Uterus (tissue), 4 donors: ENCODE results near the gene CDYL2. TPM values are rescaled to one million over a fixed set of nuclear protein-coding genes. Genes with fewer than 3 reads are reported as not detected.

Experiments
- DNase-seq, 2 donors: peaks; one replicate each; pipeline ENCODE4 v3.0.0-alpha.2; 2019 to 2020
- H3K27ac ChIP-seq, 2 donors: fragments of 200-600 bp; sonication (generic); 1 replicate in 1 of 2; 2 replicates in 1 of 2; pipeline ENCODE4 v1.5.1; 2016 to 2018
- H3K27me3 ChIP-seq, 2 donors: fragments of 200-600 bp; sonication (generic); one replicate each; pipeline ENCODE4 v1.5.1; 2018 to 2019; ENCODE audit warnings: control low read depth in 1 of 2
- H3K36me3 ChIP-seq, 2 donors: fragments of 200-600 bp; sonication (generic); one replicate each; pipeline ENCODE4 v1.5.1; 2019; ENCODE audit warnings: control low read depth in 1 of 2
- H3K4me1 ChIP-seq, 2 donors: fragments of 200-600 bp; sonication (generic); one replicate each; pipeline ENCODE4 v1.5.1; 2018 to 2019; ENCODE audit warnings: control low read depth in 1 of 2
- H3K4me3 ChIP-seq, 2 donors: fragments of 200-600 bp; sonication (generic); 1 replicate in 1 of 2; 2 replicates in 1 of 2; pipeline ENCODE4 v1.5.1; 2018 to 2019; ENCODE audit warnings: mild to moderate bottlenecking in 1 of 2
- H3K9me3 ChIP-seq, 2 donors: fragments of 200-600 bp; sonication (generic); one replicate each; pipeline ENCODE4 v1.5.1; 2019; ENCODE audit warnings: control low read depth in 1 of 2
- CTCF ChIP-seq, 4 experiments: fragments of 200-600 bp in 2 of 4; fragments of 450-650 bp in 2 of 4; sonication (generic) in 2 of 4; IDR thresholded peaks; one replicate each; pipeline ENCODE4 v1.5.1; 2016 to 2019; ENCODE audit warnings: antibody characterized with exemption in 4 of 4, mild to moderate bottlenecking in 2 of 4, moderate library complexity in 1 of 4
- POLR2A ChIP-seq, 2 donors: fragments of 450-650 bp; IDR thresholded peaks; one replicate each; pipeline ENCODE4 v1.6.1; 2016; ENCODE audit warnings: antibody characterized with exemption in 2 of 2, mild to moderate bottlenecking in 1 of 2, moderate library complexity in 1 of 2
- intact Hi-C: fragments of 100-400 bp; cut with DNase I; formaldehyde crosslinking; loops from one replicate; pipeline ENCODE4 v1.15.1; 2023; ENCODE audit warnings: low total_unique reads
- total RNA-seq, 4 donors: library from RNA; depleted of rRNA in 3 of 4; stranded (reverse); fragments of >200 nt in 3 of 4; gene quantifications; one replicate each; pipeline versions ENCODE4 v1.1.0 to v1.2.4, GENCODE V29; 2014 to 2023
- donor health status: DM: yes; HTN: yes; CAD: no.

CDYL2 gene
- total RNA-seq, 4 donors from 2014 or later = 2.3 to 9.1 (median 5.1) TPM

- Histone ChIP-seq H3K4me1 (no peaks in the 10 kb centered on the region), H3K27ac (no peak overlapping the region), H3K4me3 (no peak overlapping the region), H3K27me3 (no peaks in the 10 kb centered on the region), H3K36me3 (no peaks in the 10 kb centered on the region), H3K9me3 (no peaks in the 10 kb centered on the region)
- intact Hi-C loops = no loop called here
- TF ChIP-seq POLR2A (IDR thresholded peaks at IDR 0.05) (no peak), CTCF (IDR thresholded peaks at IDR 0.05) (no peak)
- no peak for DNase-seq
Measured at GRCh38 chr16:80836846-80837245, 32.4 kb upstream of the CDYL2 start.

GRCh38 chr16:80836202-80836601 is 31.8 kb upstream of the CDYL2 start:
- no peak overlapping the region for H3K27ac ChIP-seq
- H3K9me3 ChIP-seq = no peaks in the 10 kb centered on the region
- H3K27me3 ChIP-seq = no peaks in the 10 kb centered on the region
- no peaks in the 10 kb centered on the region for H3K36me3 ChIP-seq
- H3K4me3 ChIP-seq = no peak overlapping the region
- no peak for DNase-seq
- H3K4me1 ChIP-seq = no peaks in the 10 kb centered on the region
- TF ChIP-seq POLR2A (IDR thresholded peaks at IDR 0.05) (no peak), CTCF (IDR thresholded peaks at IDR 0.05) (no peak)
- intact Hi-C loops = no loop called here

- Histone ChIP-seq H3K4me1 (no peaks in the 10 kb centered on the region), H3K27ac (no peak overlapping the region), H3K27me3 (no peaks in the 10 kb centered on the region), H3K9me3 (no peaks in the 10 kb centered on the region), H3K36me3 (no peaks in the 10 kb centered on the region), H3K4me3 (no peak overlapping the region)
- DNase-seq = no peak
- intact Hi-C loops = no loop called here
- no peak for TF ChIP-seq CTCF (IDR thresholded peaks at IDR 0.05)
- no peak for TF ChIP-seq POLR2A (IDR thresholded peaks at IDR 0.05)
Measured at GRCh38 chr16:80831039-80831438, 26.6 kb upstream of the CDYL2 start.

GRCh38 chr16:80828495-80828894 is 24.1 kb upstream of the CDYL2 start:
- intact Hi-C loops = no loop called here
- Histone ChIP-seq H3K27ac (no peak overlapping the region), H3K4me1 (no peaks in the 10 kb centered on the region), H3K4me3 (no peak overlapping the region), H3K27me3 (no peaks in the 10 kb centered on the region), H3K36me3 (no peaks in the 10 kb centered on the region), H3K9me3 (no peaks in the 10 kb centered on the region)
- no peak for DNase-seq
- TF ChIP-seq POLR2A (IDR thresholded peaks at IDR 0.05) = no peak
- no peak for TF ChIP-seq CTCF (IDR thresholded peaks at IDR 0.05)

GRCh38 chr16:80827007-80827406 is 22.6 kb upstream of the CDYL2 start:
- intact Hi-C loops = no loop called here
- Histone ChIP-seq H3K4me3 (no peak overlapping the region), H3K36me3 (no peaks in the 10 kb centered on the region), H3K27ac (no peak overlapping the region), H3K27me3 (no peaks in the 10 kb centered on the region), H3K4me1 (no peaks in the 10 kb centered on the region), H3K9me3 (no peaks in the 10 kb centered on the region)
- no peak for DNase-seq
- TF ChIP-seq CTCF (IDR thresholded peaks at IDR 0.05) = no peak
- no peak for TF ChIP-seq POLR2A (IDR thresholded peaks at IDR 0.05)
